ENCODE results near the gene EGFR.

EGFR gene

DNA sequence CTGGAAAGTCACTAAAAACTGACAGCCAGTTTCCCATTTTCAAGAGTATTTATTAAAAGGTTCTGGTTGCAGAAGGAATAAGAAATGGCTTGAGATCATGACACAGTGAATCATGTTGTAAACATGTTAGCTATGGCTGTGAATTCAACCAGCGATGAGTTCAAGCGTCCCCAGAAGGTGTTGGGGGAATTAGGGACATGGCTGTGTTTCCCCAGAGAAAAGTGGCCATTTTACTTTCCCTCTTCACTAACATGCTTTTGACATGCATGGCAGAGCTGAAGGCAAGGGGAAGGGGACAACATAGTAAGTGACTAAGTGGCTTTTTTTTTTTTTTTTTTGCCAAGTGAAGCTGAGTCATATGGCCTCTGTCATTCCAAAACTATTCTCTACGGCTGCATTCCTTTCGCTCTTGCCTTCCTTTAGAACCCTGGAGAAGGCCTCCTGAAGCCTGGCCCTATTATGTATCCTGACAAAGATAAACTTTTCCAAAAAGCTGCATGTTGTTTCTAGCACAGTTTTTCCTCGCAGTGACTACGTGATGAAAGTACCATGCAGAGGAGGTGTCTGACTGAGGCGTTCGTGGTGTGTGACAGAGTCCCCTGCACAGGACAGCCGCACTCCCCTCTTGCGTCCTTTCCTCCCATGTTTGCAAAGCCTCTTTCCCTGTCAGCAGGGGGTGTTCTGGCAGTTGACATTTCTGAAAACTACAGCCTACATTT lies 46.9 kb downstream of the EGFR start:
- DNase-seq, result no peak

DNA sequence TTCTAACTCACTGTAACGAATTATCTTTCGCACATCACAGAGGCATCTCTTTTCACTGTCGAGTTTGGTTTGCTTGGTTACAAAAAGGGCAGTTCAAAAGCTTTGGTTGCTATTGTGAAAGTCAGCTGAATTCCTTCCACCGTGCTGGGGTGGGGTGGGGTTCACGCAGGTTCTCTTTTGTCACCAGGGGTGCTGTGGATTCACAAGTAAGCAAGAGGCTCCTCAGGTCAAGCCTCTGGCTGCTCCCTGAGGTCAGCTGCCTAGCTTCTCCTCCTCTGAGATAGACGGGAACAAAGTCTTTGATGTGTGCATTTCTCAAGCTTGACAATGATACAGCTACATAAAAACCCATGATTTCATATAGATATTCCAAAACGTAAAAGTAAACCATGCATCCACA lies 47.7 kb downstream of the EGFR start:
- no peak for DNase-seq

DNA sequence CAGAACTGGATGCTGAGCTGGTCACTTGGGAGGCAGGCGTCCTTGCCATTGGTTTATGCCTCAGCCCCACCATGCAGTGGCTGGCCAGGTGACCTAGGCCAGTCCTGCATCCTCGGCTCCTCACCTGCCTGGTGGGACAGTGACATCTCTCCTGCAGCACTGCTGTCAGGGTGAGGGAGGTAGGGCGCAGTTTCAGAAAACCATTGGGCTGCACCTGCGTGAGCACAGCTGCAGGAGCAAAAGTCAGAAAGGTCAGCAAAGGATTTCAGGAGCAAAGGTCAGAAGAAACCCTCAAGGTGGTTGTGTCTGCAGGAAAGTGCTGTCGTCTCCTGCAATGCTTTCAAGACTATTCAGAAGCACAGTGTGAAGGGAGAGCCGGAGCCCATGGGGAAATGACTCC lies 48.1 kb downstream of the EGFR start:
- DNase-seq, result no peak

DNA sequence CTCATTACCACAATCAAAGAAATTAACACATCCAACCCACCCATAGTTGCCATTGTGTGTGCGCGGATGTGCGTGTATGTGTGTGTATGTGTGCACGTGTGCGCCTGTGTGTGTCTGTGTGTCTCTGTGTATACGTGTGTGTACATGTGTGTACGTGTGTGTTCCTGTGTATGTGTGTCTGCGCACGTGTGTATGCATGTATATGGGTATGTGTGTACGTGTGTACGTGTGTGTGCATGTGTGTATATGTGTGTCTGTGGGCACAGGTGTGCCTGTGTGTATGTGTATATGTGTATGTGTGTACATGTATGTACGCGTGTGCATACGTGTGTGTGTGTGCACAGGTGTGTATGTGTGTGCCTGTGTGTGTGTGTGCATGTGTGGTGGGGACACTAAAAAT lies 48.9 kb downstream of the EGFR start:
- DNase-seq, result no peak

DNA sequence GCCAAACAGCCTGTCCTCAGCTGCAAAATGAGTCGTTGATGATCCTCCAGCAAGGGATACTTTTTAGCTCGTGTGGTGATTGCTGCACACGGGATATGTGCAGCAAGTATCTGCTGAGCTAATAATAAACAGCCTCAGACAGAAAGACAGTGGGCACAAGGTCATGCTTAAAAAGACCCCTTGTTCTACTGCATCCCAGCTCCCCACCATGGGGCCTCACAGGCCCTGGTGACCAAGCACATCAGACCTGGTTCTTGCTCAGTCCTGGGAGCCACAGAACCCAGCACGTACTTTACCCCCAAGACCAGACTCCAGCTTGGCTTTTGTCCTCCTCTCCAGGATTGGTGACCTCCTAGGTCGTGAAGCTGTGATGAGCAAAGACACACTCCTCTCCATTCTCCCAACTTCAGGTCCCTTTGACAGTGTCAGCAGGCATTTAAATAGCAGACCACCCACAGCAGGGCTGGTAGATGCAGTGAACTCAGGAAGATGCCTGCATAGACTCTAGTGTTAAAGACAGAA lies 50.5 kb downstream of the EGFR start:
- no peak for DNase-seq

DNA sequence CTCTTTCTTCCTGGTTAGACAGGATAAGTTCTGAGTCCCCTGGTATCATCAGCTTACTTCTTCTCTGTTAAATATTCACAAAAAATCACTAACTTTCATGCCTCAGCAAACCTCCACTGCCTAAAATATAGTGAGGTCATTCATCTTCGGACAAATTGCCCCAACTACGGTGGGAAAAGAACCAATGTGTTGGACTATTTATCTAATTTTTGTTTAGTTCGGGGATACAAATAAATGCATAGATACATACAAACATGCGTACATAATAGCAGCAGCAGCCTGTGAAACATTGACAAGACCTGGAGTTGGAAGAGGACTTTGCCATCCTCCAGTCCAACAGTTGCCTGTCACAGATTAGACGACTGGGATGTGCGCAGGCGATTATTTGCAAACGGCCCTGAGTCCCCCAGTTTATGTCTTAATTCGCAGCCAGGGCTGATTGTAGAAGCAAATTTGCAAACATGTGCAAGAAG lies 51.5 kb downstream of the EGFR start:
- DNase-seq, result no peak

DNA sequence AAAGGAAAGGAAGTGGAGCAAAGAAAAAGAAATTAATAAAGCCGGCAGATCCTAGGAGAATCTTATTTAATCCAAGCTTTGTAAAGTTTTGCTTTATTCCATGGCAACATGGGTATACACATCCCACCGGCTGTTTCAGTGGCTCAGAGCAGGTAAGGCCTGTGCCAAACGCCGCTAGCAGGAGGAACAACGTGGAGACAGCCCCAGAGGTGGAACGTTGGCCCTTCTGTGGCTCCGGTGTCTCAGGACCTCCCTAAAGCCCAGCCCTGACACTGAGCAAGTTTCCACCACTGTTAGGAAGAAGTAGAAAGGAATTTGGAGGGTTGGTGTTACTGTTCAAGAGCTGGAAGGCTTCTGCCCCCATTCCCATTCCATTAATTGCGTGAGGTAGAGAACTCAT lies 52.0 kb downstream of the EGFR start:
- DNase-seq, result no peak

DNA sequence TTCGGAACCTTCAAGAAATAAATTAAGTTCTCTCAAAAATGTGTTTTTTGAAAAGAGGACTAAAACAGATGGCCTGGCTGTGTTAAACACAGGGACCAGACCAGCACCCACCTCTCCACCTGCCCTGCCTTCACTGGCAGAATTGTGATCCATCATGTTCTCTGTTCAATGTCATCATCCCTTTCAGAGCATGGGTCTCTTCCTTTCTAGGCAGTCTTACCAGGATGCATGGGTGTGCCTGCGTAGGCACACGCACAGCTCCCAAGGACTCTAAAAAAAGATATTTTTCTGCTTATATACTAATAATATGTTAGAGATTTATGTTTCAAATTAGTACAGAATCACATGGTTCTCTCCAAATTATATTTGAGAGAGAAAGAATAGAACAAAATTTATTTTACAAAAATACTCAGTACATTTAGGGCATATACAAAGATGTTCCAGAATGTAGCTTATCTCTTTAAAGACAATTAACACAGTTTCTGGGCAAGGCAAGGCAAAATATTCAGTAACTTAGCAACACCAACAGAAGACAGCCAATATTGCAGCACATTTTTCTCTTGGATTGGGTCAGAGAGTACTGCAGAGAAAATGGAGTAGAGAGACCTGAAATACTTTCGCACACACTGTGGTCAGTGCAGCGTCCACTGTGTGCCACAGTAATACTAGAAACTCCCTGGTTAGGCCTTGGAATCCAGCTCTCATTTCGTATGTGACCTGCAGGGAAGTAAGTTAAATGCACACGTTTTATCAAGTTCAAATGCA lies 52.8 kb downstream of the EGFR start:
- DNase-seq, result no peak

DNA sequence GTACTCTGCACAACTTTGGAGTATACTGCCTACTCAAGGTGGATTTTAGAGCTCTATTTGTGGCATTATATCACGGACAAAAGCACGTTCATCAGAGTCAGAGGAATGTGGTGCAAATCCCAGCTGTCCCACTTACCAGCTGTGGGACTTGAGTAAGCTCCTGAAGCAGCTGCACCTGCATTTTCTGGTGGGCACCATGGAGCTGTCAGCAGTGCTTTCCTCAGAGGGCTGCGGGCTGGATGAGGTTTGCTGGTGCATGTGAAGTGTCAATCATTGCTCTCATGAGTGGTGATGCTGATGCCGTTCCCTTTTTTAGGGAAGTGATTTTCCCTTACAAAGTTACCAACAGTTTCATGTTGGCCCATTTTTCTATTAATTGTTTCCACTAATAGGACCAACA lies 53.4 kb downstream of the EGFR start:
- no peak for DNase-seq

DNA sequence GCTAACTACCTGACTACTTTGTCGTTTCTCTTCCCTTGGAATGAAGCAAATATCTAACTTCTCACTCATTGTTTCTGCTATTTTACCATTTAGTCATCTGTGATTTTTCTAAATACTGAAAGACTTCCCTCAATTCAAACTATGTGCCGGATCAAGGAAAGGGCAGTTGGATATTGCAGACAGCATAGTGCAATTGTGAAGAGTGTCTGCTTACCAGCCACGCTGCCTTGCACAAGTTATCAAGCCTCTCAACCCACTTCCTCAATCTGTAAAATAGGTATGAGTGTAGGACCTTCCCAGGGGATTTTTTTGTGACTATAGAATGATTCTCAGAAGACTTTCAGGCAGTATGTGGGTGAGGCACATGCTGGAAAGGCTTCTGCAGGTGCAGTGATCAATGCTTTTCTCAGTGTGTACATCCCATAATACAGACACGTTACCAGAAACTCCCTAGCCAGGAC lies 54.3 kb downstream of the EGFR start:
- no peak for DNase-seq

DNA sequence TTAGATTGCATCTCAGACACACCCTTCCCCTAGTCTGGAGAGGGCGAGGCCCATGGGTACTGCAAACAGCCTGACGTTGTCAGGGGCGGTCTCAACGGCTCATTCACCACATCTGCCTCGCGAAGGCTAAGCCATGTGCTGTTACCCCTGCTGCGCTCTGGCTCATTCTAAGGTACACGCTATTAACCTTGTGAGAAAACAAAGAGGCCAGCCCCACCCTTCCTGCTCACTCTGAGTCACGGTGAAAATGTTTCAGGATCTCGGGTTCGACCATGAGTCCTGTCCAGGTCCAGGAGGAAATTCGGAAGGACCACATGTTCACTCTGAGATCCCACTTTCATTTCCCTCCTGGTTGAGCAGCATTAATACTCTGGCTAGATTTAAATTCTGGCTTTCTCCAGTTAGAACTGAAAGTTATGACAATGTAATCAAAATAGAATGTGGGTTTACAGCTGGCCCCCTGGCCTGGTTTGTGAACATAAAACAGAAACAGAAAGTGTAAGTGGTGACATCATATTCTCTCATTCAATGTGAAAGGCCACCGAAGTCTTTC lies 55.2 kb downstream of the EGFR start:
- DNase-seq, result no peak

DNA sequence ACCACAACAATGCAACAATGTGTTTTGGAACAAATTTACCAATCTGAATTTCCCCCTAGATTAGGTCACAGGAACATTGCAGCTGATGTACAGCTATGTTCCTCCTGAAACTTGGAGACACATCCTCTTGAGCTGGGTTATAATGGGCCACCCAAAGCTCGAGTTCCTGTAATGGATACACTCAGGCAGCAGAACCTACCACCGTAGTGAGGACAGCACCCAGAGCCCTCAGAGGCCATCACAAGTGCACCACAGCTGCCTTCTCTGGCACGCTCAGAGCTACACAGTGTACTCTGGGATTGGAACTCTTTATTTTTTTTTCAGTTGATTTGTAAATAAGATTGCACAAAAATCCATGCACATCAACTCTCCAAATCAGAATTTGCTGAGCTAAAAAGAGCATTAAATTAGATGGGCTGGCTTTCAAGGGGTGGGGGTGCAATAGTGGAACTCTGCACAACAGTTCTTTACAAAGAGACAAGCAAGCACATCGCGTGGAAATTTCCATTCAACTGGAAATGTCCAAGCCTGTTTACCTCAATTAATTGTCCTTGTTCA lies 56.7 kb downstream of the EGFR start:
- DNase-seq, result no peak

DNA sequence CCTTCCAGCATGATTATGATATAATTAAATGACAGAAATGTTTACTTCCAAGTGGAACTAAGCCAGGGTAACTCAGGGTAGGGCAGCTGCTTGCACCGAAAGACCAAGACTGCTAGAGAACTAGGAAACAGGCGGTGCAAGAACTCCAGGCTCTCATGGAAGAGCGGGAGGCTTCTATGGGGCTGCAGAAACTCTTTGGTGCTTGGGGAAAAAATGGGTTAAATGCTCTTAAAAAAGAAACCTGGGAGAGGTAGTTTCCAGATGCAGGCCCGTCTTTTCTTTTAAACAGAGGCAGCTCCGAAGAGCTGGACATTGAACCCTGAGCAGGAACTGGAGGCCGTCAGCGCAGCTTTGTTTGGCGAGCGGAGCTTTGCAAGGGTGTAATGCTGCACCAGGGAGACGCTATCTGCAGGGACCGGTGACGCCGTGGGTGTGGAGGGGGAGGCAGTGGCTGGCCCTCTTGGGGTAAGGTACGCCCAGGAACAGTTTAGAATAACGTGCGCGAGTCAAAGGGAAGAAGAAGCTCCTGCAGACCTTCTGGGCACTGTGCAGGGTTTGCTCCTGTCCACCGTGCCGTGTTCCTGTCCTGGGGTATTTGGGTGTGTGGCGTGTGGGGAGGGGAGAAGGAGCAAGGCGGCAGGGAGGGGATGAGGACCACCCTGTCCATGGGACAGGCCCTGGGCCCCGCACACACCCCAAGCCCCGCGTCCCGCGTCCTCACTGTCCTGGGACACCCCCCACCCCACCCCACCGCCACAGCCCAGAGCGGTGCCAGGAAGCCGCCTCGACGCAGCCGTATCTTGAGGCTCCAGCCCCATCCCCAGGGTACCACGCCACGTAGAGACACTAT lies 59.0 kb downstream of the EGFR start:
- no peak for DNase-seq

DNA sequence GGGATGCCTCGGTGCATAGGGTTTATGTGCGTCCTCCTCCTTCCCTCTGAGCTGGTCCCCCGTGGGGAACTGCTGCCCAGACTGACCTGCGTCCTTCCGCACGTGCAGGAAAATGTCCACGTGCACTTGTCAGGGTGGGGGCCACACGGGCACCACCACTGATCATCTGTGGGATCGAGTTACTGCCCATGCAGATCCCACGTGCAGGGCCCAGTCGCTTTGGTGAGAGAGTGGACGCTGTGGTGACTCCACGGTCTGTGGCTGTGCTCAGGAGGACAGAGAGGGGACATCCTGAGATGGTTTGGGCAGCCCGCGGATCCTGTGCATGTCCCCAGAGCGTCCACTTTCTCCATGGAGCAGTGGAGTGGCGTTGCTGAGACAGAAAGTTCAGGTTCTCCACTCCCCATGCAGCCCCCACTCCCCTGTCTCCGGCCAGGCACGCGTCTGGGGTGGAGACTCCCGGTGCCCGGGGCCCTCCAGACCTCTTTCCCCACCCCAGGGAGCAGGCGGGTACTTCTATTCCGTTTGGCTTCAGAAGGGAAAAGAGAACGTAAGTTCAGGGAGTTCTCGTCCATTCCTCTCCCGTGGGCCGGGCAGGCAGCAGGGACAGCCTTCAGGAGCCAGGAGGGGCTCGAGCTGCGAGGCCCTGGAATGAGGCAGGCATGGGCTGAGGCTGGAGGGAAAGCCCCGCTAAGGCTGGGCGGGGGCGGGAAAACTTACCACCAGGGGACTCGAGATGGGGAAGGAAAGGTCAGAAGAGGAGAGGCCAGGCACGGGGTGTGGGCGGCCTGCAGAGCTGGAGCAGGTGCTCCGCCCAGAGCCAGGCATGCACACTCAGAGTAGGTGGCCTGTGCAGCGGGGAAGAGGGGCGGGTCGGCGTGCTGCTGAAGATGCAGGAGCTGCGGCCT lies 59.9 kb downstream of the EGFR start:
- no peak for DNase-seq

DNA sequence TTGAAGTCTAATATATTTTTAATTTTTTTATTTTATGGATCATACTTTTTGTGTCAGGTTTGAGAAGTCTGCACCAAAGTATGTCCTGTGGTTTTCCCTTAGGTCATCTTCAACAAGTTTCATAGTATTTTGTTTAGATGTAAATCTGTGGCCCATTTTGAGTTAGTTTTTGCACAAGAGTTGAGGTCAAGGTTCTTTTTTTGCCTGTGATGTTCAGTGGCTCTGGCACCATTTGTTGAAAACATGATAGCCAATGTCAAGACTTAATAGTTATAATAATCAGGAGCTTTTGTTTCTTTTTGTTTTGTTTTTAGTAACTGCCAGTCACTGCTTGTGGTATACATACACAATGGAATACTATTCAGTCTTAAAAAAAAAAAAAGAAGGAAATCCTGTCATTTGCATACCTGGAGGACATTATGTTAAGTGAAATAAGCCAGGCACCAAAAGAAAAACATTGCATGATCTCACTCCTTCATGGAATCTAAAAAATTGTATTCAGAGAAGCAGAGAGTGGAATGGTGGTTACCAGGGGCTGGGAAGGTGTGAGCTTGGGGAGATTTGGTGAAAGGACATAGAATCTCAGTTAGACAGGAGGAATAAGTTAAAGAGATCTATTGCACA lies 61.3 kb downstream of the EGFR start:
- DNase-seq, result no peak

DNA sequence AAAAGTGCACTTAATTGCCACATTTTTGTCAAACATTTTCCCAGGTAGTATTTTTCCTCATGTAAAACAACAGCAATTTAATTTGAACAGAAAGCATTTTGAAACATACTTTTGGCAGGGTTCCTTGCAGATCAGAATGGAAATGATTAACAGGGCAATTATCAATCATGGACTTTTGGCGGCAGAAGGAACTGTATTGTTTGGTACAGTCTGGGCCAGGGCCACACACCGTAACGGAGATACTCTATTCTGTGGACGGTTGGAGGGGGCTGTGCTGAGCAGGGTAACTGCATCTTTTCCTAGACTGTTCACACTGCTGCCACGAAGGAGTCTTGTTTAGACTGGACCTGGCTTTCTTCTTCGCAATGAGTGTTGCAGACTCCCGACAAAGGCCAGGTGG lies 62.3 kb downstream of the EGFR start:
- no peak for DNase-seq

DNA sequence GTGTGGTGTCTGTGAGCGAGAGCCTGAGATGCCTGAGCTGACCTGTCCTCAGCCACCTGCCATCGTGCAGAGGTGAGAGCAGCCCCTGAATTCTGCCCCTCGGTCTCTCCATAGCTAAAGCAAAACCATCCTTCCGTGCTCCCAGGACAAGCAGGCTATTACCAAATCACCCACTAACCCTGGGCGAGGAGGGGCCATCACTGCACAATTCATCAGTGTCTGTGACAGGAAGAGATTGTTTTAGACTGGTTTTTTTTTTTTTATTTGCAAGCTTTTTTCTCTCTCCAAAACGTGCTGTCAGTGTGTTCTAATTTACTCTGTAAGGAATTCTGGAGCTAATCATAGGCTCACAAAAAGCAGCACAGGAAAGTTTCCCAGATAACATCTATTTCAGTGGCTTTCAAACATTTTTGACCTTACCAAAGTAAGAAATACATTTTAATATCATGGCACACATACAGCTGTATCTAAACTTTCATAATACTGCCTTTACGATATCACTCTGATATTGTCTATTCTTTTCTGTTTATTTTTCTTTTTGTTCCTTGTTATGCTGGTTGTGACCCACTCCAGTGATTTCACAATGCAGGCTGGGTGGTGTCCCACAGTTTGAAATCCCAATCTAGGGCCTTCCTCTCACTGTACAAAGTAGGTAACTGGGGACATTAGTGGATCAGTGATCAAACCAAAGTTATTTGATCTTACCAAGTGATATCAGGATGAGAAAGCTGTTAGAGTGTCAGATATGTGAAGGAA lies 62.8 kb downstream of the EGFR start:
- no peak for DNase-seq

DNA sequence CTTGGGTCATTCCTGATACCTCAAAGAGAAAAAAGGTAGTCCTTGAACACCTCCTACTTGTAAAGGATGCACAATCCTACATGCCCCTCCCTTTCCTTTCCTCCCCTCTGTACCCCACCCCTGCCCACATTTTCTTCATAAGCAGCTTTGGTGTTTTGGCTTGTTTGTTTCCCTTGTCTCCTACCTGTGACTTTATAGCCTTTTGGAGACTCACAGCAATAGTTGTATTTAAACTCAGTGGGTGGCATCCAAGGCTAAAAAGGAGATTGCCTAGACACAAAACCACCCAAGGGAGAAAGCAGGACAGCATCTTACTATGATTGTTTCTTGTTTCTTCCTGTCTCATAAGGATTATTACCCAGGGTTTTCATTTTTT lies 63.4 kb downstream of the EGFR start:
- DNase-seq, result no peak

DNA sequence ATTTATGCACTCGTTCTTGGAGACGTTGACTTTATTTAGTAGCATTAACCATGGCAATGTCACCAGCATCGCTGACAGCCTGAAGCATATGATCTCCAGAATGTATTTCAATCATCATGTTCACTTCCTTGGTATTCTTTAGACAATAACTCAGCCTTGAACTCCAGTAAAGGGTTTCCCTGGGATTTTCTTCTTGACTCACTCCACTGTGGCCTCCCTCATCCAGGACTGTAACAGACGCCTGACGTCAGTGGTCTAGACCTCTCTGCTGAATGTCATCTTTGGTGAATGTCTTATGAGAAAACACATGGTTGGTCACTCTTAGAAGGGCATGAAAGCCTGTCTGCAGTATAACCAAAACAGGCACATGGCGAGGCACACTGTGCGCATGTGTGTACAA lies 64.4 kb downstream of the EGFR start:
- no peak for DNase-seq

DNA sequence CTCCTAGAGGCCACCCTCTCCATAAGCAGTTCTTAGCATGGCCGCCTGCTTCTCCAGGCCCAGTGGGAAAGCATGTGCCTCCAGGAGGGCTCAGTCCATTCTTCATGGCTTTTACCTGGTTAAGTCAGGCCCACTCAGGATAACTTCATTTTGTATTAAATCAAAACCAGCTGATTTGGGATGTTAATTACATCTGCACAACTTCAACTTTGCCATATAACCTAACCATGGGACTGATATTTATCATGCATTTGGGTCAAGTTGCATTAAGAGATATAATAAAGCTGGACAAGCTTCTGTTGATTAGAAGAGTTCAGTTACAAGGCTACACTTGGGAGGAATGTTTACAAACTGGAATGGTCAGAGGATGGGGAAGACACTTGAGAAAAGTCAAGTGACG lies 65.5 kb downstream of the EGFR start:
- DNase-seq, result no peak

Data from NCI-H524 treated with DMSO at 0.1 percent for 48 hours (cell line).